ENCODE measurements around the gene IL4. TPM values are rescaled to one million over a fixed set of nuclear protein-coding genes. Genes with fewer than 3 reads are reported as not detected.
A peak's percentile ranks its signal among the peaks of the same experiment; 100 is the strongest.

Gene IL4
- total RNA-seq, 1 donor from 2014 or later, result not detected

GRCh38 chr5:132704875-132705274 is 31.1 kb downstream of the IL4 start:
- Mint-ChIP-seq H3K4me1 (no peaks in the 10 kb centered on the region), H3K27me3 (ENCODE audit: low read depth) (no peaks in the 10 kb centered on the region), H3K4me3 (no peak overlapping the region), H3K27ac (no peak overlapping the region), H3K36me3 (peaks cover 27% of the 10 kb centered on the region), H3K9me3 (no peaks in the 10 kb centered on the region)
- no peak for TF ChIP-seq CTCF (IDR thresholded peaks at IDR 0.05; ENCODE audit: unreplicated experiment)
- DNase-seq (ENCODE audit: low spot score in 2 of 2, unreplicated experiment in 2 of 2), result no peak

- no peaks in the 10 kb centered on the region for H3K4me1 Mint-ChIP-seq
Measured at GRCh38 chr5:132708645-132709044, 34.9 kb downstream of the IL4 start.

GRCh38 chr5:132714456-132715307 is 40.9 kb downstream of the IL4 start:
- DNase-seq (ENCODE audit: low spot score in 2 of 2, unreplicated experiment in 2 of 2), result no peak
- H3K27me3 Mint-ChIP-seq (ENCODE audit: low read depth), result no peaks in the 10 kb centered on the region
- H3K4me1 Mint-ChIP-seq, result no peaks in the 10 kb centered on the region
- peak; percentile 61 for TF ChIP-seq CTCF (IDR thresholded peaks at IDR 0.05; ENCODE audit: unreplicated experiment)
- no peak overlapping the region for H3K27ac Mint-ChIP-seq
- H3K9me3 Mint-ChIP-seq, result no peaks in the 10 kb centered on the region
- no peak overlapping the region for H3K4me3 Mint-ChIP-seq
- H3K36me3 Mint-ChIP-seq, result peaks cover 7% of the 10 kb centered on the region

More at GRCh38 chr5:132708645-132709044, 34.9 kb downstream of the IL4 start:
- Mint-ChIP-seq H3K27ac (no peak overlapping the region), H3K36me3 (peaks cover 7% of the 10 kb centered on the region), H3K4me3 (no peak overlapping the region), H3K9me3 (no peaks in the 10 kb centered on the region), H3K27me3 (ENCODE audit: low read depth) (no peaks in the 10 kb centered on the region)
- TF ChIP-seq CTCF (IDR thresholded peaks at IDR 0.05; ENCODE audit: unreplicated experiment), result no peak
- no peak for DNase-seq (ENCODE audit: low spot score in 2 of 2, unreplicated experiment in 2 of 2)

GRCh38 chr5:132718544-132719312 is 44.9 kb downstream of the IL4 start:
- H3K36me3 Mint-ChIP-seq, result peaks cover 13% of the 10 kb centered on the region
- no peaks in the 10 kb centered on the region for H3K27me3 Mint-ChIP-seq (ENCODE audit: low read depth)
- TF ChIP-seq CTCF (IDR thresholded peaks at IDR 0.05; ENCODE audit: unreplicated experiment), result no peak
- no peak overlapping the region for H3K27ac Mint-ChIP-seq
- H3K9me3 Mint-ChIP-seq, result no peaks in the 10 kb centered on the region
- H3K4me1 Mint-ChIP-seq, result no peaks in the 10 kb centered on the region
- no peak for DNase-seq (ENCODE audit: low spot score in 2 of 2, unreplicated experiment in 2 of 2)
- no peak overlapping the region for H3K4me3 Mint-ChIP-seq

GRCh38 chr5:132725745-132726144 is 52.0 kb downstream of the IL4 start:
- TF ChIP-seq CTCF (IDR thresholded peaks at IDR 0.05; ENCODE audit: unreplicated experiment), result no peak
- Mint-ChIP-seq H3K4me1 (no peaks in the 10 kb centered on the region), H3K9me3 (no peaks in the 10 kb centered on the region), H3K36me3 (peaks cover 14% of the 10 kb centered on the region), H3K27ac (no peak overlapping the region), H3K4me3 (no peak overlapping the region), H3K27me3 (ENCODE audit: low read depth) (no peaks in the 10 kb centered on the region)
- DNase-seq (ENCODE audit: low spot score in 2 of 2, unreplicated experiment in 2 of 2), result no peak
